Ishikawa (cell line): ENCODE results near the gene IFNL1.
A peak's percentile ranks its signal among the peaks of the same experiment; 100 is the strongest.

Source experiments
- CEBPB ChIP-seq: IDR thresholded peaks from 2 replicates; pipeline ENCODE4 v1.6.1; 2012
- CREB1 ChIP-seq: IDR thresholded peaks from 2 replicates; pipeline ENCODE4 v1.6.1; 2012; ENCODE audit warnings: low read depth
- EGR1 ChIP-seq: IDR thresholded peaks from 2 replicates; pipeline ENCODE4 v1.6.1; 2012
- EP300 ChIP-seq: IDR thresholded peaks from 2 replicates; pipeline ENCODE4 v1.6.1; 2012; ENCODE audit warnings: borderline replicate concordance
- FOXM1 ChIP-seq: IDR thresholded peaks from 2 replicates; pipeline ENCODE4 v1.6.1; 2012; ENCODE audit warnings: low read depth, borderline replicate concordance
- NFIC ChIP-seq: IDR thresholded peaks from 2 replicates; pipeline ENCODE4 v1.6.1; 2012
- RAD21 ChIP-seq: IDR thresholded peaks from 2 replicates; pipeline ENCODE4 v1.6.1; 2012; ENCODE audit warnings: low read depth
- REST ChIP-seq: IDR thresholded peaks from 2 replicates; pipeline ENCODE4 v1.6.1; 2012; ENCODE audit warnings: low read depth, mild to moderate bottlenecking
- TAF1 ChIP-seq: IDR thresholded peaks from 2 replicates; pipeline ENCODE4 v1.6.1; 2012; ENCODE audit warnings: low read depth, mild to moderate bottlenecking
- TCF12 ChIP-seq: IDR thresholded peaks from 2 replicates; pipeline ENCODE4 v1.6.1; 2012; ENCODE audit warnings: low read depth
- TEAD4 ChIP-seq: IDR thresholded peaks from 2 replicates; pipeline ENCODE4 v1.6.1; 2012
- USF1 ChIP-seq: IDR thresholded peaks from 2 replicates; pipeline ENCODE4 v1.6.1; 2012
- YY1 ChIP-seq: IDR thresholded peaks from 2 replicates; pipeline ENCODE4 v1.6.1; 2012; ENCODE audit warnings: low read depth
- ZBTB7A ChIP-seq: IDR thresholded peaks from 2 replicates; pipeline ENCODE4 v1.6.1; 2012; ENCODE audit warnings: low read depth
- TF ChIP-seq, protein P1 (sequence below): IDR thresholded peaks from 2 replicates; pipeline ENCODE4 v1.6.1; 2012

IFNL1 gene

DNA sequence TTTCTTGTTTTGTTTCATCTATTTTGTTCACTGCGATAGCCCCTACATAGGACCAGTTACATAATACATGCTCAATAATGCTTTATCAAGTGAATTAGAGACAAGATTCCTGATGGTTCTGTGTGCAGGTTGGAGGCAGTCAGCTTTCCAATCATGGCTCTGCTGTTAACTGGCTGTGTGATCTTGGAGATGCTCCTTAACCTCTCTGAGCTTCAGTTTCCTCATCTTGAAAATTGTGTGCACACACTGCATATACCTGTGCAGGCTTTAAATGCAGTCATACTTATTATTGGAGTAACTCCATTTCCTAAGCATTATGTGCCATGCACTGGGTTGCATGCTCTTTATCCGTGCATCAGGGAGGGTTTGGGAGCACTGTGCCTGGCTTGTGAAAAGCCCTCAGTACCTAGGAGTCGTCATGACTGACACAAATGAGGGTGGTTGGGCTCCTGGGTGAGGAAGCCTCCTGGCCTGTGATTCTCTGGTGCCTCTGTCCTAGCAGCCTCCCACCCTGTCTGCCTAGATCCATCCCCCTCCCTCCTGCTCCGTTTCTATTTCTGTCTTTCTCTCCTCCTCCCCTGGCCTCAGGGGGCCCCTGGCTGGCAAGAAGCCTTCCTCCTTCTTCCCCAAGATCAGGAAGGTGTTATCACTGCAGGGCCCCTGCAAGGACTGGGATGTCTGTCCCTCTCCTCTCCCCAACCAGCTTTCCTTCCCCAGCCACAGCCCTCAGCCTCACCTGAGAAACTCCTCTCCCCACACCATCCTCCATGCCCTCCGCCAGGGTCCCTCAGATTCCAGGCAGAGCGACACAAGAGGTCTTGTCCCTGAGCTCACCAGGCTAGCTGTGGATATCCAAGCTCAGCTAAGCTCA, 8.7 kb downstream of the IFNL1 start:
- TF ChIP-seq RAD21 (no peak), NFIC (no peak), CREB1 (no peak)

DNA sequence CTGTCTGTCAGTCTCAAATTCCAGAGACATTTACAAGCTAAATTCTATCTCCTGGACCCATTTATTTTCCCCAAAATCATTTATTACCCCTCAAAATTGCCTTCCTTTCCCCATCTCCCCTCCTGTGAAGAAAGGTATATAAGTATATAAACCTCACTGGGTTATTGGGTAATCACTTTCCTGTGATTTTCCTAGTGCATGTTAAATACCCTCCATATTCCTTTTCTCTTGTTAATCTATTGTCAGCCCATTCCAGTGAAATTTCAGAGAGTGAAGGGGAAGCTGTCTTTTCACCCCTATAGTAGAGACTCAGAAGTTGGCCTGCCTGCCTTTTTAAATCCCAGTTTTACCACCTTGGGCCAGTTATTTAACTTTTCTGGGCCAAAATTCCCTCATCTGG, 9.9 kb downstream of the IFNL1 start:
- TF ChIP-seq FOXM1 (no peak), NFIC (no peak), TAF1 (no peak), EP300 (no peak), REST (no peak), USF1 (no peak), TCF12 (no peak), CEBPB (no peak)
- TF ChIP-seq, protein P1, sequence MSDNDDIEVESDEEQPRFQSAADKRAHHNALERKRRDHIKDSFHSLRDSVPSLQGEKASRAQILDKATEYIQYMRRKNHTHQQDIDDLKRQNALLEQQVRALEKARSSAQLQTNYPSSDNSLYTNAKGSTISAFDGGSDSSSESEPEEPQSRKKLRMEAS = no peak

DNA sequence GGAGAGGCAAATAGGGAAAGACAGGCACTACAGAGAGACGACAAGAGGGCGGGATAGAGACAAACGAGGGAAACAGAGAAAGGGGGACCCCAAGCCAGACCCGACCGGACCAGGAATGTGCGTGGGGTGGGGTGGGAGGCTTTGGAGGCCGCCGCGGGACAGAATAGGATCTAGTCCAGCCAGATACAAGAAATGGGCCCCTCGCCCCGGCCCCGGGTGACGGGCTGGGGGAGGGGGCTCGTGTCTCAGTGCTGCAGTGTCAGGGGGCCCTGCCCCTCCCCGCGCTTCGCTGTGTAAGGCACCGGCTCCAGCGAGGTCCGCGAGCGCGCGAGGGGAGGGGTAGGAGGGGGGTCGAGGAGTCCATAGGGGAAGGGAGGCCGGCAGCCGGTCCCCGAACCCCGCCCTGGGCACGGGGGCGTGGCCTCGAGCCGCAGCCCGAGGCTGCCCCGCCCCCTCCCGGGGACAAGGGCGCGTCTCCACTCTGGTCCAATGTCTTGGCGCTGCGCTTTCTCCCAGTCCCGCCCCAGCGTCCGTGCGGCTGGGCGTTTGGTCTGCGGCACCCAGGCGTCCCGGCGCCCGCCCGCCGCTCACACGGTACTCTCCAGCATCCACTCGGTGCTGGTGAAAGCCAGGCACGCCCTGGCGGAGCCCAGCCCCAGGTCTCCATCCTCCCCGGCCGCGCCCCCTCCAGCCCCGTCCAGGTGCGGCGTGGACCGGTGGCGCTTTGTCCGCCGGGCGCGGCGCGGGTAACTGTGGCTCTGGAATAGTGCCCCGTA, 11.0 kb downstream of the IFNL1 start:
- no peak for TF ChIP-seq FOXM1
- no peak for TF ChIP-seq NFIC
- no peak for TF ChIP-seq CREB1
- 0 out of 2 replicates have a peak, but pooled peaks have one; percentile 27 for TF ChIP-seq TAF1
- TF ChIP-seq USF1 = no peak
- TF ChIP-seq YY1 = no peak
- peak; percentile 80 for TF ChIP-seq ZBTB7A
- TF ChIP-seq, protein P1 = peak; percentile 27; the same call in 1 of the 2 replicates

GRCh38 chr19:39307822-39308530, 11.8 kb downstream of the IFNL1 start:
- TF ChIP-seq TAF1 (no peak), CREB1 (no peak), TEAD4 (no peak), TCF12 (no peak), EGR1 (no peak), NFIC (no peak), REST (no peak), FOXM1 (no peak), EP300 (no peak), RAD21 (no peak), ZBTB7A (no peak)
- TF ChIP-seq, protein P1 = no peak

- no peak for TF ChIP-seq CREB1
- TF ChIP-seq YY1 = no peak
- TF ChIP-seq REST = no peak
- TF ChIP-seq, protein P1 = no peak
- no peak for TF ChIP-seq RAD21
- TF ChIP-seq NFIC = no peak
- TF ChIP-seq USF1 = no peak
- no peak for TF ChIP-seq CEBPB
- TF ChIP-seq TCF12 = no peak
Measured at GRCh38 chr19:39308531-39309304, 12.5 kb downstream of the IFNL1 start.
